Right lung (tissue), 10 donors: Measurements from ENCODE around the gene LDLRAD4. TPM values are rescaled to one million over a fixed set of nuclear protein-coding genes. Genes with fewer than 3 reads are reported as not detected.
A peak's percentile ranks its signal among the peaks of the same experiment; 100 is the strongest.

Source experiments
- DNase-seq, 2 donors: peaks; one replicate each; pipeline ENCODE4 v3.0.0-alpha.2; 2013
- long read RNA-seq, 8 donors: transcript quantifications; one replicate each; lab custom pipeline, GENCODE V29; 2026
- polyA plus RNA-seq, 5 donors: library from polyadenylated mRNA; unstranded; fragments of 120-200 nt; gene quantifications; one replicate each; pipeline versions ENCODE4 v1.2.1 to v1.2.3, GENCODE V29; 2013; ENCODE audit warnings: inconsistent platforms in 1 of 5, low replicate concordance in 1 of 5; ENCODE audit not compliant: insufficient read length in 5 of 5, insufficient read depth in 1 of 5

The LDLRAD4 gene
- polyA plus RNA-seq, result 10 to 100 TPM; 14.2 to 18.6 (median 15.1) TPM
- long read RNA-seq, donor 1, full-length matches to known transcripts, result 3 of 3 reads
- long read RNA-seq, donor 1, partial matches to known transcripts, result 0 of 3 reads
- long read RNA-seq, donor 1, other reads (novel, unspliced or antisense), result 0 of 3 reads
- long read RNA-seq, donor 2, result 0 reads
- long read RNA-seq, donor 3, result 0 reads
- long read RNA-seq, donor 4, partial matches to known transcripts, result 0 of 1 reads
- long read RNA-seq, donor 4, other reads (novel, unspliced or antisense), result 0 of 1 reads
- long read RNA-seq, donor 5, partial matches to known transcripts, result 0 of 3 reads
- long read RNA-seq, donor 5, other reads (novel, unspliced or antisense), result 0 of 3 reads
- long read RNA-seq, donor 6, result 0 reads
- long read RNA-seq, donor 7, full-length matches to known transcripts, result 1 of 1 reads
- long read RNA-seq, donor 7, partial matches to known transcripts, result 0 of 1 reads
- long read RNA-seq, donor 7, other reads (novel, unspliced or antisense), result 0 of 1 reads
- long read RNA-seq, donor 8, full-length matches to known transcripts, result 2 of 2 reads
- long read RNA-seq, donor 8, partial matches to known transcripts, result 0 of 2 reads
- long read RNA-seq, donor 8, other reads (novel, unspliced or antisense), result 0 of 2 reads

- DNase-seq, result peak in 1 of 2 donors; percentile 58
Measured at GRCh38 chr18:13218368-13218991, at the start of gene LDLRAD4. Gene LDLRAD4, plus strand, starts transcription at chr18:13218760.

- no peak for DNase-seq
Measured at GRCh38 chr18:13173578-13174145, 44.9 kb upstream of the LDLRAD4 start.

GRCh38 chr18:13175266-13175665 lies 43.3 kb upstream of the LDLRAD4 start:
- DNase-seq, result no peak

GRCh38 chr18:13175754-13176210 lies 42.8 kb upstream of the LDLRAD4 start:
- DNase-seq, result no peak

GRCh38 chr18:13176847-13177246 lies 41.7 kb upstream of the LDLRAD4 start:
- no peak for DNase-seq

GRCh38 chr18:13178197-13178596 lies 40.4 kb upstream of the LDLRAD4 start:
- DNase-seq, result no peak

GRCh38 chr18:13178976-13179375 lies 39.6 kb upstream of the LDLRAD4 start:
- no peak for DNase-seq

GRCh38 chr18:13179566-13180113 lies 38.9 kb upstream of the LDLRAD4 start:
- DNase-seq, result no peak

- DNase-seq, result no peak
Measured at GRCh38 chr18:13180614-13181375, 37.8 kb upstream of the LDLRAD4 start.

GRCh38 chr18:13181765-13182164 lies 36.8 kb upstream of the LDLRAD4 start:
- DNase-seq, result no peak

- no peak for DNase-seq
Measured at GRCh38 chr18:13183359-13183758, 35.2 kb upstream of the LDLRAD4 start.

- no peak for DNase-seq
Measured at GRCh38 chr18:13183790-13184189, 34.8 kb upstream of the LDLRAD4 start.

GRCh38 chr18:13184396-13184795 lies 34.2 kb upstream of the LDLRAD4 start:
- no peak for DNase-seq

GRCh38 chr18:13185675-13186198 lies 32.8 kb upstream of the LDLRAD4 start:
- DNase-seq, result no peak

- no peak for DNase-seq
Measured at GRCh38 chr18:13186687-13187086, 31.9 kb upstream of the LDLRAD4 start.

GRCh38 chr18:13187498-13187897 lies 31.1 kb upstream of the LDLRAD4 start:
- no peak for DNase-seq

GRCh38 chr18:13191031-13191430 lies 27.5 kb upstream of the LDLRAD4 start:
- no peak for DNase-seq

- peak in 1 of 2 donors; percentile 30 for DNase-seq
Measured at GRCh38 chr18:13191779-13192178, 26.8 kb upstream of the LDLRAD4 start.

- no peak for DNase-seq
Measured at GRCh38 chr18:13192970-13193369, 25.6 kb upstream of the LDLRAD4 start.

- no peak for DNase-seq
Measured at GRCh38 chr18:13194239-13194638, 24.3 kb upstream of the LDLRAD4 start.

GRCh38 chr18:13198701-13199100 lies 19.9 kb upstream of the LDLRAD4 start:
- no peak for DNase-seq
